Measurements from ENCODE around the gene TLK1. TPM values are rescaled to one million over a fixed set of nuclear protein-coding genes. Genes with fewer than 3 reads are reported as not detected.

The TLK1 gene
- total and polyA plus RNA-seq, 2 donors (not counting 1 experiment from before 2014, with no cell fraction given), result 23.5 to 29.9 TPM

GRCh38 chr2:171134624-171135230, 26.0 kb downstream of the TLK1 start:
- no peak overlapping the region for H3K27ac ChIP-seq (ENCODE audit: insufficient read depth, low read length)

GRCh38 chr2:171132086-171132485, 28.6 kb downstream of the TLK1 start:
- H3K36me3 ChIP-seq (ENCODE audit: control insufficient read depth, insufficient read depth, low read length), result no peaks in the 10 kb centered on the region
- H3K79me2 ChIP-seq (ENCODE audit: control insufficient read depth, insufficient read depth, low read length), result peaks cover 63% of the 10 kb centered on the region
- no peak for DNase-seq (ENCODE audit: low read depth in 2 of 2)
- no peak overlapping the region for H3K27ac ChIP-seq (ENCODE audit: insufficient read depth, low read length)
- H3K4me1 ChIP-seq (ENCODE audit: control insufficient read depth, extremely low read depth, insufficient read depth, low read length), result no peaks in the 10 kb centered on the region
- no peak overlapping the region for H2AFZ ChIP-seq (ENCODE audit: low read length)
- H3K9me3 ChIP-seq (ENCODE audit: control insufficient read depth, insufficient read depth, low read depth, low read length), result no peaks in the 10 kb centered on the region
- no peak overlapping the region for H3K4me3 ChIP-seq (replicated peaks in 1 of 4; ENCODE audit: control extremely low read depth in 1 of 4, insufficient read depth in 1 of 4, low read depth in 3 of 4, low read length in 4 of 4)
- no peaks in the 10 kb centered on the region for H3K27me3 ChIP-seq (ENCODE audit: control insufficient read depth, insufficient read depth, low read length)
- no peak for TF ChIP-seq CTCF (conservative IDR thresholded peaks at IDR 0.05 in 1 of 2, IDR thresholded peaks at IDR 0.05 in 1 of 2; ENCODE audit: low read depth in 1 of 2, low read length in 2 of 2)
- no peak for TF ChIP-seq EZH2 (IDR thresholded peaks at IDR 0.05; ENCODE audit: low read length, missing control alignments)
- H3K9ac ChIP-seq (ENCODE audit: insufficient read depth, low read length), result no peak overlapping the region
- H3K4me2 ChIP-seq (ENCODE audit: extremely low read depth, insufficient read depth, low read length), result no peak overlapping the region
- H4K20me1 ChIP-seq (ENCODE audit: control insufficient read depth, extremely low read depth, insufficient read depth, low read length), result no peaks in the 10 kb centered on the region

More at GRCh38 chr2:171134624-171135230, 26.0 kb downstream of the TLK1 start:
- H3K4me3 ChIP-seq (replicated peaks in 1 of 4; ENCODE audit: control extremely low read depth in 1 of 4, insufficient read depth in 1 of 4, low read depth in 3 of 4, low read length in 4 of 4), result no peak overlapping the region
- H3K4me1 ChIP-seq (ENCODE audit: control insufficient read depth, extremely low read depth, insufficient read depth, low read length), result no peaks in the 10 kb centered on the region
- TF ChIP-seq EZH2 (IDR thresholded peaks at IDR 0.05; ENCODE audit: low read length, missing control alignments) (no peak), CTCF (conservative IDR thresholded peaks at IDR 0.05 in 1 of 2, IDR thresholded peaks at IDR 0.05 in 1 of 2; ENCODE audit: low read depth in 1 of 2, low read length in 2 of 2) (no peak)
- peaks cover 69% of the 10 kb centered on the region for H3K79me2 ChIP-seq (ENCODE audit: control insufficient read depth, insufficient read depth, low read length)
- no peak overlapping the region for H2AFZ ChIP-seq (ENCODE audit: low read length)
- H4K20me1 ChIP-seq (ENCODE audit: control insufficient read depth, extremely low read depth, insufficient read depth, low read length), result no peaks in the 10 kb centered on the region
- no peaks in the 10 kb centered on the region for H3K27me3 ChIP-seq (ENCODE audit: control insufficient read depth, insufficient read depth, low read length)
- H3K36me3 ChIP-seq (ENCODE audit: control insufficient read depth, insufficient read depth, low read length), result no peaks in the 10 kb centered on the region
- no peak for DNase-seq (ENCODE audit: low read depth in 2 of 2)
- no peaks in the 10 kb centered on the region for H3K9me3 ChIP-seq (ENCODE audit: control insufficient read depth, insufficient read depth, low read depth, low read length)
- H3K4me2 ChIP-seq (ENCODE audit: extremely low read depth, insufficient read depth, low read length), result no peak overlapping the region
- H3K9ac ChIP-seq (ENCODE audit: insufficient read depth, low read length), result no peak overlapping the region

GRCh38 chr2:171128461-171128860, 32.2 kb downstream of the TLK1 start:
- Histone ChIP-seq H3K36me3 (ENCODE audit: control insufficient read depth, insufficient read depth, low read length) (no peaks in the 10 kb centered on the region), H2AFZ (ENCODE audit: low read length) (no peak overlapping the region), H3K79me2 (ENCODE audit: control insufficient read depth, insufficient read depth, low read length) (peaks cover 55% of the 10 kb centered on the region), H3K4me1 (ENCODE audit: control insufficient read depth, extremely low read depth, insufficient read depth, low read length) (no peaks in the 10 kb centered on the region), H3K27me3 (ENCODE audit: control insufficient read depth, insufficient read depth, low read length) (no peaks in the 10 kb centered on the region), H3K9ac (ENCODE audit: insufficient read depth, low read length) (no peak overlapping the region), H4K20me1 (ENCODE audit: control insufficient read depth, extremely low read depth, insufficient read depth, low read length) (no peaks in the 10 kb centered on the region), H3K9me3 (ENCODE audit: control insufficient read depth, insufficient read depth, low read depth, low read length) (no peaks in the 10 kb centered on the region), H3K4me3 (replicated peaks in 1 of 4; ENCODE audit: control extremely low read depth in 1 of 4, insufficient read depth in 1 of 4, low read depth in 3 of 4, low read length in 4 of 4) (no peak overlapping the region), H3K27ac (ENCODE audit: insufficient read depth, low read length) (no peak overlapping the region), H3K4me2 (ENCODE audit: extremely low read depth, insufficient read depth, low read length) (no peak overlapping the region)
- TF ChIP-seq CTCF (conservative IDR thresholded peaks at IDR 0.05 in 1 of 2, IDR thresholded peaks at IDR 0.05 in 1 of 2; ENCODE audit: low read depth in 1 of 2, low read length in 2 of 2) (no peak), EZH2 (IDR thresholded peaks at IDR 0.05; ENCODE audit: low read length, missing control alignments) (no peak)
- DNase-seq (ENCODE audit: low read depth in 2 of 2), result no peak

Measured in fibroblast of lung (primary cell).